Heart right ventricle (tissue), 16 donors: ENCODE data around the gene ECD. TPM values are rescaled to one million over a fixed set of nuclear protein-coding genes. Genes with fewer than 3 reads are reported as not detected.

Experiments used
- ATAC-seq, 8 donors: fragments of 200-7000 bp; cut with Tn5 transposase; one replicate each; pipeline ENCODE4 v1.9.1; 2020; ENCODE audit warnings: mild to moderate bottlenecking in 8 of 8, moderate library complexity in 8 of 8, moderate number of reproducible peaks in 1 of 8
- DNase-seq, 2 donors: peaks; one replicate each; pipeline ENCODE4 v3.0.0-alpha.2; 2020
- H3K27ac ChIP-seq, 10 donors: fragments of 200-600 bp; sonication (generic) in 2 of 10; one replicate each; pipeline versions ENCODE4 v1.5.0 to v1.8.0; 2020 to 2022; ENCODE audit warnings: mild to moderate bottlenecking in 3 of 10
- H3K27me3 ChIP-seq, 7 donors: fragments of 200-600 bp; one replicate each; pipeline ENCODE4 v1.8.0; 2021 to 2022; ENCODE audit warnings: mild to moderate bottlenecking in 2 of 7
- H3K36me3 ChIP-seq, 9 donors: fragments of 200-600 bp; sonication (generic) in 1 of 9; one replicate each; pipeline versions ENCODE4 v1.5.0 to v1.8.0; 2020 to 2022; ENCODE audit warnings: mild to moderate bottlenecking in 2 of 9
- H3K4me1 ChIP-seq, 9 donors: fragments of 200-600 bp; sonication (generic) in 1 of 9; one replicate each; pipeline versions ENCODE4 v1.5.0 to v1.8.0; 2020 to 2022; ENCODE audit warnings: mild to moderate bottlenecking in 4 of 9
- H3K4me3 ChIP-seq, 10 donors: fragments of 200-600 bp; sonication (generic) in 2 of 10; one replicate each; pipeline versions ENCODE4 v1.5.0 to v1.8.0; 2020 to 2022; ENCODE audit warnings: mild to moderate bottlenecking in 7 of 10, moderate library complexity in 2 of 10
- H3K9me3 ChIP-seq, 11 donors: fragments of 200-600 bp in 10 of 11; sonication (generic) in 2 of 11; one replicate each; pipeline versions ENCODE4 v1.5.0 to v1.8.0; 2013 to 2022; ENCODE audit warnings: mild to moderate bottlenecking in 2 of 11, control low read depth in 1 of 11, moderate library complexity in 1 of 11
- WGBS, 2 donors: extraction: QIAGEN DNeasy Blood & Tissue Kit; methylation state at CpG; one replicate each; pipeline ENCODE4 v1.1.7; 2013; ENCODE audit warnings: inconsistent platforms in 1 of 2; 5-methylcytosine and 5-hydroxymethylcytosine counted together
- intact Hi-C, 10 donors: fragments of 100-400 bp; cut with DNase I; formaldehyde crosslinking; loops; one replicate each; pipeline versions ENCODE4 v1.11.1 to v1.14.2; 2022
- polyA plus RNA-seq, 2 donors: library from polyadenylated mRNA; stranded (reverse); fragments of 200-250 nt; gene quantifications; one replicate each; pipeline ENCODE4 v1.2.3, GENCODE V29; 2013
- total RNA-seq, 10 donors: library from RNA; stranded (reverse); fragmentation: NEBNext Ultra II Directional in 3 of 10; extraction: Animal tissue kit (Norgen Biotek cat#: 25700) in 3 of 10; gene quantifications; one replicate each; pipeline versions ENCODE4 v1.2.1 to v1.2.4, GENCODE V29; 2021 to 2023
- TF ChIP-seq, protein P1 (sequence below), 9 donors: fragments of 200-600 bp; sonication (generic) in 2 of 9; IDR thresholded peaks; one replicate each; pipeline versions ENCODE4 v1.5.0 to v1.8.0; 2021 to 2022; ENCODE audit warnings: antibody characterized with exemption in 9 of 9, mild to moderate bottlenecking in 5 of 9, moderate library complexity in 1 of 9
- donor health status: Arrhythmogenic right ventricular cardiomyopathy.
- donor health status: ischemic (EF 13 %, LVEDD 7.1; RV severe dilation, severe dysfunction).
- donor health status: healthy with polysubstance abuse.
- donor health status: DM: no; HTN: yes; CAD: no.
- donor health status: DM: no; HTN: no; CAD: no.
- donor health status: ischemic (EF 25% LVEDD 6.9; RV normal size, moderate dysfunction).
- donor health status: ischemic (EF 25% LVEDD 5.7; RV mildly dilated, moderate dysfunction).
- donor health status: healthy.
- donor health status: DM: yes; HTN: yes; CAD: no.
- donor health status: Ischemic cardiomyopathy.
- donor health status: ischemic (EF 35%, LVEDD 5.7; RV mildly dilated, moderate dysfunction).
- donor health status: nonischemic (EF 11% LVEDD 7.7; RV severe dilation, severe dysfunction).
- donor health status: DM: yes; HTN: yes; CAD: no.
- donor health status: PGD.
- donor health status: ischemic (EF 29% LVEDD 5.4; RV normal size, mild dysfunction).
- donor health status: nonischemic (EF 23%, LVEDD 6.1; RV moderate dilation, normal function).

Gene ECD
- total and polyA plus RNA-seq, 12 donors, result 5.8 to 22.9 (median 18.2) TPM

DNA sequence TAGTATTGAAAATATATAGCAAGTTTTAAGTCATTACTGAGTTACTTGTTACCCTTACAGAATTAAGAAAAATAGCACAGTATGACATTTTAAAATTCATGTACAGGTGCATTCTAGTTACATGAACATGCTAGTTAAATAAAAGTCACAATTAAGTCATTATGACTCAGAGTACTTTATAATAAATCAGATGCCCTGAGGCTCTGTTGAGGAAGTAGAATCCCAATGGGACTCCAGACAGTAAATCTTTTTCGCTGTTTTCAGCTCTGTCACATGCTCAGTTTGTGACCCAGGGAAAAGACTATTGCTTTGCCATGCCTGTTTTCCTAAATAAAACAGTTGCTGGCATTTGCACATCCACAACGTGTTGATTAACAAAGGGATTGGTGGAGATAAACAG is 36.5 kb downstream of the ECD start:
- Histone ChIP-seq H3K27me3 (no peaks in the 10 kb centered on the region), H3K27ac (no peak overlapping the region), H3K4me1 (peaks cover 0 to 15% (median 0%) of the 10 kb centered on the region in 9 donors), H3K4me3 (no peak overlapping the region), H3K9me3 (no peaks in the 10 kb centered on the region), H3K36me3 (peaks cover 0 to 100% (median 66%) of the 10 kb centered on the region in 9 donors)
- WGBS, 2 donors, result 45 to 64% methylated on average over 2 of the region's 2 CpGs
- TF ChIP-seq, protein P1, sequence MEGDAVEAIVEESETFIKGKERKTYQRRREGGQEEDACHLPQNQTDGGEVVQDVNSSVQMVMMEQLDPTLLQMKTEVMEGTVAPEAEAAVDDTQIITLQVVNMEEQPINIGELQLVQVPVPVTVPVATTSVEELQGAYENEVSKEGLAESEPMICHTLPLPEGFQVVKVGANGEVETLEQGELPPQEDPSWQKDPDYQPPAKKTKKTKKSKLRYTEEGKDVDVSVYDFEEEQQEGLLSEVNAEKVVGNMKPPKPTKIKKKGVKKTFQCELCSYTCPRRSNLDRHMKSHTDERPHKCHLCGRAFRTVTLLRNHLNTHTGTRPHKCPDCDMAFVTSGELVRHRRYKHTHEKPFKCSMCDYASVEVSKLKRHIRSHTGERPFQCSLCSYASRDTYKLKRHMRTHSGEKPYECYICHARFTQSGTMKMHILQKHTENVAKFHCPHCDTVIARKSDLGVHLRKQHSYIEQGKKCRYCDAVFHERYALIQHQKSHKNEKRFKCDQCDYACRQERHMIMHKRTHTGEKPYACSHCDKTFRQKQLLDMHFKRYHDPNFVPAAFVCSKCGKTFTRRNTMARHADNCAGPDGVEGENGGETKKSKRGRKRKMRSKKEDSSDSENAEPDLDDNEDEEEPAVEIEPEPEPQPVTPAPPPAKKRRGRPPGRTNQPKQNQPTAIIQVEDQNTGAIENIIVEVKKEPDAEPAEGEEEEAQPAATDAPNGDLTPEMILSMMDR (IDR thresholded peaks at IDR 0.05), result no peak
- ATAC-seq (no peak), DNase-seq (no peak)
- intact Hi-C loops, result loop anchor here in 1 of 10 donors (10.0 kb wide), 1 partner anchor 96 kb away; no protein-coding TSS in a partner anchor

DNA sequence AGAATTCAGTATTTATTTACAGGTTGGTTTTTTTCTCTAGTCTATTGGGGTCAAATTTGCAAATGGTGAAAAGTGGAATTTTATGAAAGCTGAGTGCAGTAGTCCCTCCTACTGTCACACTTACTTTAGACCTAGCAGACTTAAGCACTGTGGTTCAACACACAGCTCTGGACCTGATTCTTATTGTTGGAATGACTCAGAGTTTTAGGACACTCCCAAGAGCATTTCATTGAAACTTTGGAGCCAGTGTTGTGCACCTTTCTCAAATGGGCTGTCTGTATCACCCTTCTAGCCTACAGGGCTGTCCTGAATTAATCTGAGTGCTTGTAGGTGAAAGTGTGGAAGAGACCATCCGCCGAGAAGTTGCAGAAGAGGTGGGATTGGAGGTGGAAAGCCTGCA is 41.5 kb downstream of the ECD start:
- WGBS, 2 donors, result 97 to 100% methylated on average over 2 of the region's 2 CpGs
- TF ChIP-seq, protein P1 (IDR thresholded peaks at IDR 0.05), result no peak
- H3K27me3 ChIP-seq, result no peaks in the 10 kb centered on the region
- DNase-seq (no peak), ATAC-seq (no peak)
- H3K27ac ChIP-seq, result no peak overlapping the region
- intact Hi-C loops, result no loop called here
- no peak overlapping the region for H3K4me3 ChIP-seq
- H3K4me1 ChIP-seq, result no peaks in the 10 kb centered on the region
- H3K9me3 ChIP-seq, result no peaks in the 10 kb centered on the region
- peaks cover 0 to 100% (median 41%) of the 10 kb centered on the region in 9 donors for H3K36me3 ChIP-seq

DNA sequence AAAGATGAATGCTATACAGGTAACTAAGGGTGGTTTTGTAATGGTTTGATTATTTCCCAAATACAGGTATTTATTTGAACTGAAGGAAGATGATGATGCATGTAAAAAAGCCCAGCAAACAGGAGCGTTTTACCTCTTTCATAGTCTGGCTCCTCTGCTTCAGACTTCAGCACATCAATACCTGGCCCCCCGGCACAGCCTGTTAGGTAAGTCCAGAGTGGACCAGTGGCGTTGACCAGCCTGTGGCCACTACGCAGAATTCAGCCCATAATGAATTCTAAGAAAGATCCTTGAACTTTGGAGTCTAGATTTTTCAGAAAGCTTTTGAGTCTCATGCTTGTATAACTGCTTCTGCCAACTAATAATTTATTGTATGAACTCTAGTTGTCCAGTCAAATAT is 47.9 kb downstream of the ECD start:
- H3K36me3 ChIP-seq, result peaks cover 0 to 75% (median 4%) of the 10 kb centered on the region in 9 donors
- peaks cover 4 to 19% (median 11%) of the 10 kb centered on the region in 9 donors for H3K4me1 ChIP-seq
- intact Hi-C loops, result no loop called here
- 95 to 96% methylated on average over 4 of the region's 4 CpGs for WGBS, 2 donors
- H3K27me3 ChIP-seq, result no peaks in the 10 kb centered on the region
- H3K4me3 ChIP-seq, result no peak overlapping the region
- ATAC-seq, result no peak
- H3K27ac ChIP-seq, result peak overlapping the region in 2 of 10 donors; percentile 71 to 86
- H3K9me3 ChIP-seq, result no peaks in the 10 kb centered on the region
- DNase-seq, result no peak
- TF ChIP-seq, protein P1 (IDR thresholded peaks at IDR 0.05), result no peak

DNA sequence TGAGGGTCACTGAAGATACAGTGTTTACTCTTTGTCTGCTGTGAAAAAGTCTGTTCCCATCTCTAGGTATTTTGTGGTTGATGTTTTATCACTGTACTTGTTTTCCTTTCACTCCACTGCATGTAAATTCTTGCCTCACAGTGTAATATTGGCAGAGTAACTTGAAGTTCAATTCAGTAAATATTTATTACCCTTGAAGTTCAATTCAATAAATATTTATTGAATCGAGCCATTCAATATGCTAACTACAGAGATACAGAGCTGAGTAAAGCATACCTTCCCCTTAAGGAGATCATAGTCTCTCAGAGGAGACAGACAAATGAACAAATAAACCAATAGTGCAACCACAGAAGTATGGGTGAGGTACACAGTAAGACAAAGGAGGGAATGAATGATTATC is 48.4 kb downstream of the ECD start:
- Histone ChIP-seq H3K4me1 (peaks cover 4 to 19% (median 11%) of the 10 kb centered on the region in 9 donors), H3K4me3 (no peak overlapping the region), H3K27me3 (no peaks in the 10 kb centered on the region), H3K36me3 (peaks cover 0 to 75% (median 4%) of the 10 kb centered on the region in 9 donors), H3K27ac (peak overlapping the region in 4 of 10 donors; percentile 13 to 86 (median 78)), H3K9me3 (no peaks in the 10 kb centered on the region)
- intact Hi-C loops, result no loop called here
- ATAC-seq, result no peak
- TF ChIP-seq, protein P1 (IDR thresholded peaks at IDR 0.05), result no peak
- 95 to 98% methylated on average over 1 of the region's 1 CpG for WGBS, 2 donors
- DNase-seq, result no peak
